Activated CD8-positive, alpha-beta memory T cell treated with anti-CD3 and anti-CD28 coated beads, Interleukin-2, amount 50 U/mL, for 48 hours (primary cell): Measurements from ENCODE around the gene EIF3I.

Source experiments
- DNase-seq: peaks from one replicate; pipeline ENCODE4 v3.0.0-alpha.2; 2020

Gene EIF3I

DNA sequence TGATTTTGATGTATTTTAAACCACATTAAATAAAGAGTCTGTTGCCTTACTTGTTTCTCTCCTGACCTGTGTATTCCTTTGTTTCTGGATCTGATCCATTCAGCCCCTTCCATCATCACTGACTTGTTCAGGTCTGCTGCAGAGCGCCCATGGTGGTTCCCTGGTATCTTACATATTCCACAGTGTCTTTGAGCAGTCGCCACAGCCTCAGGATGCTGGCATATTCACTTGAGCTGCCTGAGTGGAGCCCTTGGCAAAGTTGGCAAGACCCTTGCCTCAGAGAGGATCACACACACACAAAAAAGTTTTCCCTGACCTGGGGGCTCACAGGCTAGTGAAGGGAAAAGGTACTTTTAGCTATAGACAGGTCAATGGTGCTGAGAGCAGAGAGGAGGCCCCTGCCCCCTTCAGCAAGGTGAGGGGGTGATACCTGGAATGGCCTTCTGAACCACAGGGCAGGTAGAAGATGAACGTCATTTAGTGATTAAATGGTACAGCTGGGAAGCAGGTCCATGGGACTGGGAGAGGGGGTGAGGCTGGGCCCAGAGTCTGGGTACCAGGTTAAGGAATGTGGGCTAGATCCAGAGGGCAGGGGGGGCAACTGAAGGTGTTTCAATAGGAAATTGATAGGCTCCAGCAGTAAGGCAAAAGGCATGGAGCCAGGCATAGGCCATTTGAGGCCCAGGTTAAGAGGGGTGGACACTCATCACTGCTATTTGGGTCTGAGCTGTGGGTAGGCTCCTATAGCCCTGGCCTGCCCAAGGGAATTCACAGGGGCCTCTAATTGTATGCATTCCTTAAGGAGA, 23.8 kb upstream of the EIF3I start:
- no peak for DNase-seq

GRCh38 chr1:32199043-32199716, 23.0 kb upstream of the EIF3I start:
- no peak for DNase-seq

DNA sequence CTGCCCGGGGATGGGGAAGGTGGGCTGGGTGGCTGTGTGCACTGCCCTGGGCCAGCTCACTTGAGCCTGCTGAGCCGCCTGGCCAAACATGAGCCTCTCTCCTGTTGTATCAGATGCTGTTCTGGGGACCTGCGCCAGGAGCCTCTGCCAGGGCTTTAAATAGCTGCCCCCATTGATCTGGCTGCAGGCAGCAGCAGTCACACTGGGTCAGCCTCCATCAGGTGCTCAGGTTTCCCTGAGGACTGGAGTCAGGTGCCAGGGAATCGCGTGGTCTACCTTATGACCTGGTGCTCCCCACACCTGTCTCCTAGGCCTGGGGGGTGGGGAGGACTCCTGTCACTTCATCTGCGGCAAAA, 22.5 kb upstream of the EIF3I start:
- no peak for DNase-seq

DNA sequence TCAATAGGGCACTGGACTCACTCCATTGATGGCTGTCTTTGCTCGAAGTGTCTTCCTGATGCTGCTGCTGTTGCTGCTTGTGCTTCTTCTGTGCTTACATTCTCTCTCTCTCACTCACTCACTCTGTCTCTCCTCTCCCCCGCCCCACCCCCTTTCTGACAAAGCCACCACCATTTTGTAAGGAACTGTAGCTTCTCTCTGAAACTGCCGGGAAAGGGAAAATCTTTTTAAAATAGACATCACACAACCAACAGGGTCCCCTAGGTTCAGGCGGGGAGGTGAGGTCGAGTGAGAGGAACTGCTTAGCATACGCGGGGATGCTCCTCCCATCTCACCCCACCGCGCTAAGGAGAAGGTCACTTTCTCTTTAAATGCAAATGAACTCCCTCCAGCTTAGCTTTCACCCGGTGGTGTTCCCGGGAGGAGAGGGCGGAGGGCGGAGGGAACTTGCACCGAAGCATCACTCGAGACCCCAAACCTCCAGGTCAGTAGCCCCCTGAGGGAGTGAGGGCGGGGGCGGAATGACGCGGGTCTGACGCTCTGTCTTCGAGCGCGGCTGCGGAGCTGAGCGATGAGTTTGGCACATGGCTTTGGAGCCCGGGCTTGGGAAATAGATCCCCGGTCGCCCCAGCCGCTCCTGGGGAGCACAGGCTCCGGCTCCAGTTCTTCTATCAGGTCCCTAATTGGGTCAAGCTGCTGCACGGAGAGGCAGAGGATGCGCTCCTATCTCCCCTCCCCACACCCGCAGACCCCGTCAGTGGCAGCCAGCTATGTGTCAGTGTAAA, 21.8 kb upstream of the EIF3I start, which contains the start of gene CCDC28B:
TSS of gene CCDC28B (plus strand) at position 370 of the 785 bp plus-strand sequence. CDS start 1,341 bp downstream, outside the sequence.
- peak; percentile 82 for DNase-seq

DNA sequence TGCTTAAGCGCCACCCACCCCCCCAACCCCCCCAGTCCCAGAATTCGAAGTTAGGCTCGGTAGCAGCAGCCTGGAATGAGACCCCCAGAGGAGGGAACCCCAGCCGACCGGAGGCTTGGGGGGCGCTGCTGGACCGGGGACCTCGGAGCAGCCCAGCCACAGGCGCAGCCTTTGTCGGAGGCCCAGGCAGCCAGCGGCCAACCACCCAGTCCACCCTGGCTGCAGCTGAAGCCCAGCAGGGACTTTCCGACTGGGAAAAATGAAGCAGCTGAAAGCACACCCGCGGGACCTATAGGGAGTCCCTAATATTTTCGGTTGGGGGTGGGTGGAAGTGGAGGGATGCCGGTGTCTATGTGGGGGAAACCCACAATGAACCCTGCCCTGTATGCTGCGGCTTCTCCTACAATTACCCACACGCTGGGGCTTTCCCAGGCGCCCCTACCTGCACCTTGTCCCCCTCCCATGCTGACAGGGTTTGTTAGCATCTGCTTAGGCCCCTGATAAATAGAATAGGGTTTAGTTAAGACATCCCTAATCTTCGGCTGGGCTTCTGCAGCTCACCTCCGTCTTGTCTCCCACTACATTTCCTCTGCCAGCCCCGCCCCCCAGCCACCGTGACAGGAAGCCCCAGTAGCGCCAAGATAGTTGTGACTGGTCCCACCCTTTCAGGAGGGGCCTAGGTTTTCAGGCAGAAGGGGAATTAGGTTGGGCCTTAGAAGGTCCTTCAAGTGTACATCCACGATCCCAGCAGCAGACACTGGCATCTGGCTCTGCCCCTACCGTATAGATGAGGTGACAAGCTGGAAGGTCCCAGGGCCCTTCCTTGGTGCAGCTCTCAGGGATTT, 21.0 kb upstream of the EIF3I start:
- peak; percentile 89 for DNase-seq

- DNase-seq, result no peak
Measured at GRCh38 chr1:32204943-32205361, 17.3 kb upstream of the EIF3I start.

DNA sequence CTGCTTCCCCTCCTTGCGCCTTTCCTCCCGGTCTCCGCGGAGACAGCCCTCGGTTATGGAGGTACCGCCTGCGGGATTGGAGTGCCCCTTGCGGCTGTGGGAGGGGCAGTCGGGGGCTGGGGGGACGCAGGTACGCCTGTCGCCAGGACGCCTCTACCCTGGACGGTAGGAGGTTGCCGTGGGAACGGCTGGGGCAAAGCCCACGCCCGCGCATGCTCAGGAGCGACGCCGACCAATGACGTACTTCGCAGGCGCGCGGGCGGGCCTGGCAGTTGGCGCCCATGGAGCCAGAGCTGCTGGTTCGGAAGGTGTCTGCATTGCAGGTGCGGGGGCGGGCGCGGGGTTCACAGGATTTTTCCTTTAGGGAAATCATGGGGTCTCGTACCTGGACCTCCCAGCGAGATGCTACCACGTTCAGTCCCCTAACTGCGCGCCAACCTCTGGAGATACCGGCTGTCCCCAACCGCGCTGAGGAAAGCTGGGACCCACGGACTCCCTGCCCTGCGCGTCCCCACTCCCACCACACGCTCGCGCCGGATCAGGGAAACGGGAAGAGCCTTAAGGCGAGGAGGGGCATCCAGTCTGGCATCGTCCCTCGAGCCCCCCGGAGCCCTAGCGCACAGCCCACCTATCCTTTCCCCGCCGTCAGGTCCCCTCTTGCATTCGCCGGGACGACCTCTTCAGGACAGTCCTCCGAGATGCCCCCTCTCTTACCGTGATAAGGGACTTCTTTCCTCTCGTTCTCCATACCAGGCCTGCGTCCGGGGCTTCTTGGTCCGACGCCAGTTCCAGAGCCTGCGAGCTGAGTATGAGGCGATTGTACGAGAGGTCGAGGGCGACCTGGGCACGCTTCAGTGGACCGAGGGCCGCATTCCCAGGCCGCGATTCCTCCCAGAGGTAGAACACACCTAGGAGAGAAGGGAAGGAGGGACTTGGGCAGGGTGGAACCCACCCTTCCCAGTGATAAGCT, 16.5 kb upstream of the EIF3I start, which contains the start of gene IQCC:
TSS of gene IQCC (plus strand) at position 271 of the 970 bp plus-strand sequence. CDS start at position 282, 11 bp downstream.
- DNase-seq, result peak; percentile 94

- DNase-seq, result no peak
Measured at GRCh38 chr1:32208469-32208868, 13.7 kb upstream of the EIF3I start.

GRCh38 chr1:32208891-32209328, 13.3 kb upstream of the EIF3I start, which contains the start of gene DCDC2B:
TSS of gene DCDC2B (plus strand) at chr1:32209089. CDS start at chr1:32209094, 5 bp downstream.
- DNase-seq, result no peak

DNA sequence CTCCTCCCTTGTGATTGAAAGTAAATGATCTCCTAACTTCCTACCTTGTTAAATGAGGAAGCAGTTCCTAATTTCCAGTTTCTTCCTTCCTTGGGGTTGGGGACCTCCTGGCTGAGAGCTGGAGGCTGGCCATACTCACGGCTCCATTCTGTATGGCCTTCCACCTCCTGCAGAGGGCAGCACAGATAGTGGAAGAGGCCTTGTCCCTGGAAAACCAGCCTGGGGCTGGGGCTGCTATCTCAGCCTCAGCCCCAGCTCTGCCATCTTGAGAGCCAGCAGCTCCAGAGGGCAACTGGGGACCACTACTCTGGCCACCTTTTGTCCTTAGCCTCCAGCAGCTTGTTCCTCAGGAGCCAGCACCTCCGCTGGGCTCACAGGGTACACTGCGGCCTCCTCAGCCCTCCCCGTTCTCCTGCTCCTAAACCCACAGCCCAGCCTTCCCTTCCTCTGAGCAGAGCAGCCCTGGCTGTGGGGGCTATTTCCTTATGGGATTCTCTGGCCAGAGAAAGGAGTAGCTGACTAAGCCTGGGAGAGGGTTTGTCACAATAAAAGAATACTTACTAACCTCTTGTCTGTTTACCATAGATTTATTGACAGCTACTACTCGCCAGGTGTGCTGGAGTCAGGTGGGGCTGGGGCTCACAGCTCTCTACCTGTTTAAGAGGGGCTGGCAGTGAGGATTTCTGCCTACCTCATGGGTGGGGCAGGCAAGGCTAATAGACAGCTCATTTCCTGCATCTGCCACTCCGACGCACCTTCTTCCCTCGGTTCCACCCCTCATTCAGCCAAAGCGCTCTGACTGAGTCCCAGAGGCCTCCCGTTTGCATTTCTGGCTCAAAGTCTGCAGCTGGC, 6.4 kb upstream of the EIF3I start:
- peak; percentile 67 for DNase-seq

- DNase-seq, result no peak
Measured at GRCh38 chr1:32216566-32216965, 5.6 kb upstream of the EIF3I start.

DNA sequence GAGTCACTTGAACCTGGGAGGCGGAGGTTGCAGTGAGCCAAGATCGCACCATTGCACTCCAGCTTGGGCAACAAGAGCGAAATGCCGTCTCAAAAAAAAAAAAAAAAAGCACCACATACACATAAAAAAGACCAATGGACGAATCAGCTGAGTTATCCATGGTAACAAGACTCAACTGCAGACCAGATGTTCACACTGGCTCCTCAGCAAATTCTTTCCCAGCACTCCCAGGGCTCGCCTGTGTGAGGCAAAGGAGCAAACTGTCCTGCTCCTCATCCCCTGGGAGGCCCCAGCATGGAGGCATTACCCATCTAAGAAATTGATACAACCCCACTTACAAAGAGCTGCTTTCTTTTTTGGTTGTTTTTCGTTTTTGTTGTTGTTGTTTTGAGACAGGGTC, 3.2 kb upstream of the EIF3I start:
- DNase-seq, result no peak

DNA sequence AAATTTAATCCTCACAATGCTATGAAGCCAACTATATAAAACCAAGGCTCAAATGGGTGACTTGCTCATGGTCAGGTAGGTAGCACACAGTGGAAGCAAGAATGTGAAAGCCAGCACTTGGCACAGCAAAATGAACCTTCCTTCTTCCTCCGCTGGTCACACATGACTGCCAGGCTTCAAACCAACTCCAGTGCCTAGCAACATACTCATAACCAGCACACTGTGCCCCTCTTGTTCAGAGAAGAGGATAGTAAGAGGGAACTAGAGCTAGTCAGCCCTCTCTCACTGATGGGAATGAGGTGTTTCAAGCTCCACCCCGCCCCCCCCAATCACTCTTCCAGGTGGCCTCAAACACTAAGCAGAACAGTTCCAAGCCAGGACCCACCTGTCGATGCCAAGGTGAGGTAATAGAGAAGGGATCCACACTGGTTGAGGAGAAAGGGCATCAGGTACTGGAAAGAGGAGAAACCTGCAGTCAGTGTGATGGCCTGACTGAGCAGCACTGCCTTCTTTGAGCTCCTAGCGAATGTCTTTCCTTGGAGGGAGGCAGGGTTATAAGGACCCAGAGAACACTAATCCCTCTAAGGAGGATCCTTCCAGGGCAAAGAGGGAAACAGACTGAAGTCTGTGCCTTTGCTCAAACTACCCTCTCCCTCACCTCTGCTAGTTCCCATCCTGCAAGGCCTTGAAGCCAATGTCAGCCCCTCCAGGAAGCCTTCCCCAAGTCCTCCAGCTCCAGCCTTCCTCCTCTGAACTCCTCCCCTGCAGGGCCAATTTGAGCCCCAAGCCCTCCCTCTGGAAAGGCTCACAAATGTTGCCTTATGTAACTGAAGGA, 1.2 kb upstream of the EIF3I start:
- DNase-seq, result no peak

- no peak for DNase-seq
Measured at GRCh38 chr1:32221581-32221979, 627 bp upstream of the EIF3I start.

GRCh38 chr1:32223683-32224082, 1.5 kb downstream of the EIF3I start:
- no peak for DNase-seq

- no peak for DNase-seq
Measured at GRCh38 chr1:32224285-32224684, 2.1 kb downstream of the EIF3I start.

- DNase-seq, result no peak
Measured at GRCh38 chr1:32228771-32229170, 6.6 kb downstream of the EIF3I start.

- no peak for DNase-seq
Measured at GRCh38 chr1:32231843-32232432, 9.7 kb downstream of the EIF3I start.
